Measurements from ENCODE around the gene TMED3.
"Not testable (repeated sequence)": the region's sequence is repeated elsewhere in the genome, so short reads cannot be mapped to it uniquely, and the experiment has no call there.

The TMED3 gene

DNA sequence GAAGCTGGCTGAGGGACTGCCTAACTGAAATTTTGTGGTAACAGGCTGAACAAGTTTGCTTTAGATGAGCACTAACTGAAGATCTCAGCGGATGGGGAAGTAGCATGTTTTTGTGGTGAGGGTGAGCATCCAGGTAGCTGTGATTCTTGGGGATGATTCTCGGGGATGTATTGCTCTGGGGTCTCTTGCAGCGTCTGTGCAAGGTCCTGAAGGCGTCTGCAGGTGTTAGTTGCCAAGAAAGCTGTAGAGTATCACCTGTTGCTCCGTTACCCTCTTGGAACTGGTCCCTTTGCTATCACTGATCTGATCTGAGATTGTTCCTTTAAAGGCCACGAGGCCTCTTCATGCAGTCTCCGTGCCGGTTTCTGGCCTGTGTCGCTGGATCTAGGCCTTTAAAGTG lies 6.0 kb downstream of the TMED3 start:
- DNase-seq (ENCODE audit: low spot score), result no peak

DNA sequence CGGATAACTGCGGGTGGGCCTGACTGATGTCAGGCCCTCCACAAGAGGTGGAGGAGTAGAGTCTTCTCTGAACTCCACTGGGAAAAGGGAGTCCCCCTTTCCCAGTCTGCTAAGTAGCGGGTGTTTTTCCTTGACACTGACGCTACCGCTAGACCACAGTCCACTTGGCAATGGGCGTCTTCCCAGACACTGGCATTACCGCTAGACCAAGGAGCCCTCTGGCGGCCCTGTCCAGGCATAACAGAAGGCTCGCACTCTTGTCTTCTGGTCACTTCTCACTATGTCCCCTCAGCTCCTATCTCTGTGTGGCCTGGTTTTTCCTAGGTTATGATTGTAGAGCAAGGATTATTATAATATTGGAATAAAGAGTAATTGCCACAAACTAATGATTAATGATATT lies 9.1 kb downstream of the TMED3 start:
- not testable (repeated sequence) for DNase-seq (ENCODE audit: low spot score)

DNA sequence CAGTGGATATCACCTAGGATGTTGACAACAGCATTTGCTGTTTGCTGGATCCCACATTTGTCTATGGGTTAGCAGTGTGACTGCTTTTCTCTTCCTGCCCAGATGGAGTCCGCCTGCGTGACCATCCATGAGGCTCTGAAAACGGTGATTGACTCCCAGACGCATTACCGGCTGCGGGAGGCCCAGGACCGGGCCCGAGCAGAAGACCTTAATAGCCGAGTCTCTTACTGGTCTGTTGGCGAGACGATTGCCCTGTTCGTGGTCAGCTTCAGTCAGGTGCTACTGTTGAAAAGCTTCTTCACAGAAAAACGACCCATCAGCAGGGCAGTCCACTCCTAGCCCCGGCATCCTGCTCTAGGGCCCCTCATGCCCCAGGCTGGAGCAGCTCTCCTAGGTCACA lies 11.0 kb downstream of the TMED3 start:
- no peak for DNase-seq (ENCODE audit: low spot score)

DNA sequence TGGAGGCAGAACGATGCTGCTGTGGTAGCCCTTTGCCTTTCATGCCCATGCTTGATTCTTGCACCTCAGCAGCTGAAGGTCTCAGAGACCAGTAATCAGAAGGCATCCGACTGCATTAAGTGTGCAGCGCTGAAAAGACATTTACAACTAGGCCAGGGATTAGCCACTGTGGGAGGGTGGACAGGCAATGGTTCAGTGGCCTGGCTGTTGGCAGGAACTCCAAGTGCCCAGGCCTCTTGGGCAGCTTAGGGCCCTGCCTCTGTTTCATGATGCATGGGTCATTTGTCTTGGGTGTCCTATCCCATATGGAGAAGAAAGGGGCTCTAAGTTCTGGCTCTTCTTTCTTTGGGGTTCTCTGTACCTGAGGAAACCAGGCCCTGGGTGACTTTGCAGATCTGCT lies 11.4 kb downstream of the TMED3 start:
- DNase-seq (ENCODE audit: low spot score), result no peak

DNA sequence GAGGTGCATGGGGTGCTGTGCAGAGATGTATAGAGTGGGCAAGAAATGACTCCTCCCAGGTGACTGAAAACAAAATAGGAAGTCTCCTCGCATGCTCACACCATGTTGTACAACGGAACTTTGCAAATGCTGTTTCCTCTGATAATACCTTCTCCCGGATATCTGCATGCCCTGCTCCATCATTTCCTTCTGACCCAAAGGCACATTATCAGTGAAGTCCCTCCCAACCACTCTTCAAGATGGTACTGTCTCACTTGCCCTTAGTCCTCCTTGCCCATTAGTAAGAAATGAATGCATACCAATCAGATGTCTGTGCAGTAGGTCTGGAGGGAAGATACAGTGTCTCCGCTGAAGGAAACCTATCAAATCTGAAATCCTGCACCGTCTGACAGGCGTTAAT lies 12.0 kb downstream of the TMED3 start:
- no peak for DNase-seq (ENCODE audit: low spot score)

DNA sequence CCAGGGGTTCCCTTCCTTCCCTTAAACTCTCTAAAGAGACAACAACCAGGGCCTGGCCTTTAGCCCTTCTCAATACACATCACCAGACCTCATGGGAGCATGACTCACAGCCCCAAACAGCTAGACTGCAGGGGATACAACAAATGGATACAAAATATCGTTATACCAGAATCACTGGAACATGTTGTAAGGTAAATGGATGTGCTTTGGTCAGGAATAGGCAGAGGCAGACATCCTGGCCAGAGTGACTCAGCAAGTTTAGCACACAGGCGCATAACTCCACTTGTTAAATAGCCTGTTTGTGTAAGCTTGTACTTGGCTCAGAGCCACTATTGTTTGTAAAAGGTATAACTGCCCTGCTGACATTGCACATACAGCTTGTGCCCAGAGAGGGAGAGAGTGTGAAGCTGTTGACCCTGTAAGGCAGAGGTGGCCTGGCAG lies 18.3 kb downstream of the TMED3 start:
- DNase-seq (ENCODE audit: low spot score), result no peak

DNA sequence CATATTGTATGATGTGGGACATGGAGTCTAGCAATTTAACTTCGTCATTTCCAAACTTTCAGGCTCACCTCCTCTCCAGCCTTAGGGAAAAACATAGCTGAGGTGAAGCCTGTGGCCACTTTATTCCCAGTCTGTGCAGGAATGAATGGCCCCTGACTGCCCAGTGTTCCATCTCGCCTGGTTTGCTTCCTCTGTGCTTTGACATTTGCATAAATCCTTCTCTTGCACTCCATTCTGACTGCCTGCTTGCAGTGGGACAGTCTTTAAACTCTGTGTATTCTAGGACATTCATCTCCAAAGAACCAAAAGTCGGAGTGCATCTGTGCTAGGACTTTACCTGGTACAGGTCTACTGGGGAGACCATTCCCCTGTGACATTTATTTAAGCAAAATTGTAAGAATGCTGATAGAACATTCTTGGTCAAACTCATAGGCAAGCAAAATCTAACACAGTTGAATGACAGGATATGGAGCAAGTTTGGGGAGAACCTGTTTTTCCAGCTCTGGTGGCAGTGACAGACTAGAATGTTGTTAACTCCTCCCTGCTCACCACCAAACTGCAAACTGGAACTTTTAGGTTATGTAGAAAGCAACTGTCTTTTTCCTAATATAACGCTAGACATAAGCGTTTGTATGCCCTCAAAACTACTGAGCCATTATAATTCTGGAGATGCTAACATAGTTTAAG lies 22.1 kb downstream of the TMED3 start:
- no peak for DNase-seq (ENCODE audit: low spot score)

DNA sequence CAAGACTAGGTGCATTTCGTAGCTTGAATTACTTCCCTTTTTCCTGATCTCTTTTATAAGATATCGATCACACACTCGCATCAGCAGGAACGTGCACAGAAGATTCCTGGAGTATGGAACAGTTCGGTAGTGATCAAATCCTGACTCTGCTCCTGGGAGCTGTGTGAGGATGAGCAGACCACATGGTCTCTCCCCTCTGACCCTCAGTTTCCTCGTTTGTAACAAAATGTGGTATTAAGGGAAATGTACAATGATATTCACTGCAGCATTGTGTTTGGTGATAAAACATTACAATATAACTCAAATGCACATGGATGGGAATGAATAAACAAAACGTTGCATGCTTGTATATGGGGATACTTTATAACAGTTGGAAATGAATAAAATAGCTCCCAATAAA lies 26.7 kb downstream of the TMED3 start:
- no peak for DNase-seq (ENCODE audit: low spot score)

DNA sequence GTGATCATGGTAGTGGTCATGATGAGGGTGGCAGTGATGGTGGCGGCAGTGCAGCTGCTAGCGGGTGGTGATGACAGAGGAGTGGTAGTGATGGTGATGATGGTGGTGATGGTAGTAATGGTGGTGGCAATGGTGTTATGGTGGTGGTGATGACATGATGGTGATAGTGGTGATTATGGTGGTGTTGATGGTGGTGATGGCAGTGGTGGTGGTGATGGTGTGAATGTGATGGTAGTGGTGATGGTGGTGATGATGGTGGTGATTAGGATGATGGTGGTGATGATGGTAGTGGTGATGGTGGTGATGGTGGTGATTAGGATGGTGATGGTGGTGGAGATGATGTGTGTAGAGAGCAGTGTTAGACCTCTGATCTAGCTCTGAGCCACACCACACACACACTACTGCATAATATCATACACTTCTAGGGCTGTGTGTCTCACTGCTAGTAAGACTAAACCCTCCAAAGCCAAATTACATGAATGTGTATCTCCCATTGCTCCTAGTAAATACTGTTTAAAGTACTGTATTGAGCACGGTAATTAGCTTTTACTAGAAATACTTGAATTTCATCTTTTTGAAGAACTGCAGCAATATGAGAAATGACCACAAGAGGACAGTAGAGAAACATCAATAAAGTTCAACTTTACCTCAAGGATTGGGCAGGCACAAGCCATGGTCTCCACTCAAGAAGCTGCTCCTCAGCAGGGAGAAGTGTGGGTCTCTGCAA lies 28.8 kb downstream of the TMED3 start:
- peak; percentile 69 for DNase-seq (ENCODE audit: low spot score)

DNA sequence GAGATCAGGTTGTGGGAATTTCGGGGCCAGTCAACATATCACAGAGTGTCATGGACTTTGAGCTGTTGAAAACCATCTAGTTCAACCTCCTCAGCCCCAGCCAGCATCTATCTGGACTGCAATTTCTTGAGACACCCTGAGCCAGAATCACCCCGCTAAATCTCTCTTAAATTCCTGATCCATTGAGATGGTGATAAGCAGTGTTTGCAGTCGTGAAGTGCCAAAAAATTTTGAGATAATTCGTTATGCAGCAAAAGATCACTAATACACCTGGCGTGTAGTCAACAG lies 29.3 kb downstream of the TMED3 start:
- DNase-seq (ENCODE audit: low spot score), result no peak

DNA sequence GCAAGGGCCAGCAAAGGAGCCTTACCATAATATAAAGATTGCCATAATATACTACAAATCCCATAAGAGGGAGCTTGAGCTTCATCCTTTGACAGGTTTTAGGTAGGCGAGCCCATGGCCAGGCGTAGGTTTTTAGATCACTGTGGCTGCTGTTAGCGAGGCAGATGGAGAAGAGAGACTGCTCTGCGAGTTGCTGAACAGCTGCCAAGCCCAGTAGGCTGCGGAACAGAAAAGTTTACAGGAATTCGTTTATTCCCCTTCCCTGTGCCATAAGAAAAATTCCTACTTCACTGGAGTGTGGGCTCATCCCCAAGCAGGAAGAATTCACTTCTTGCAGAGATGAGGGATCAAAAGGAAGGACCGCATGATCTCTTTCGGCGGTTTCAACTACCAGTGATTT lies 30.5 kb downstream of the TMED3 start:
- no peak for DNase-seq (ENCODE audit: low spot score)

DNA sequence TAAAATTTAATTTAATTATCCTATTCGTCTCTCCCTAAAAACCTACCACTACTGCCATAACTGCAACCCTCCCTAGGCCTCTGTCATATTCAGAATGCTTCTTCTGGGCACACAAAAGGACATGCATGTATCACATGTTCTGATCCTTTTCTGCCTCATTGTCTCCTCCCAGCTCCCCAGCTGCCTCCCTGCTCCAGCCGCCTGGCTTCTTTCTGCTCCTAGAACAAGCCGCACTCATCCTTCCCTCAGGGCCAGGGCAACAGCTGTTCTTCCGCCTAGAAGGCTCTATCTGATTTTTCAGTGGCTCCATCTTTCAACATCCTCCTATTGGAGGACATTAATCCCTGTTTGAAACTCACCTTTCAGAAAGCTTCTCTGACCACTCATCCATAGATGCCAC lies 38.6 kb downstream of the TMED3 start:
- no peak for DNase-seq (ENCODE audit: low spot score)

DNA sequence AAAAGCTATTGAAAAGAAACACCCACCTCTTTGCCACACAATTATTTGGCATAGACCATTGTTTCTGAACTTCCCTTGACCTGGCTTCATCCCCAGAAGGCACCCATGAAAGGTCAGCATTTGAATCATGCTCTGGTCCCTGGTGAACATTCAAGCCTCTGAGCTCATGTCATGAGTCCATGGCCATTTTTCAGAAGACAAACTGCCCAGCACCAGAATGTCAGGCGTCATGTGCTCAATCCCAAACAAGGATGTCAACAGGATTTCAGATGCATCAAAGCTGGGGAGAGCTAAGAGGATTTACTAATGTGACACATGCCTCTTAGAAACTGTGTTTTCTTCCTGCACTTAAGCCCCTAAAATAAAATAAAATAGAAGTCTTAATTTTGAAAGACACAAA lies 41.3 kb downstream of the TMED3 start:
- DNase-seq (ENCODE audit: low spot score), result no peak

DNA sequence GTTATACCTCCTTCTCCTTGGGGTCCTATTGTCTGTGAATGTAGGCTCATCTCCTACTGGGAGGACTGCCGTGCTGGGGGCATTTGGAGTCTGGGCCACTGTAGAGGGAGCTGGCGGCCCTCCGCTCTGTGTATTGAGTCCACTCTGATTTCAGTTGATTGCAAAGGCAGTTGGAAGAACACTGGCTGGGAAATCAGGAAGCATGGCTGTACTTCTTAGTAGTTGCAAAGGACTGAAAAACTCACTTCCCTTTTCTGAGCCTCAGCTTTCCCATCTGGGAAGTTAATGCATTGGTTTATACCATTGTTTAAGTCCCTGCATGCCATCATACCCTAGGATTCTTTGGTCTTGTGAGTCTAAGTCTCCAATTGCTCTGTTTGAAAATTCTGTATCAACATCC lies 46.7 kb downstream of the TMED3 start:
- DNase-seq (ENCODE audit: low spot score), result no peak

DNA sequence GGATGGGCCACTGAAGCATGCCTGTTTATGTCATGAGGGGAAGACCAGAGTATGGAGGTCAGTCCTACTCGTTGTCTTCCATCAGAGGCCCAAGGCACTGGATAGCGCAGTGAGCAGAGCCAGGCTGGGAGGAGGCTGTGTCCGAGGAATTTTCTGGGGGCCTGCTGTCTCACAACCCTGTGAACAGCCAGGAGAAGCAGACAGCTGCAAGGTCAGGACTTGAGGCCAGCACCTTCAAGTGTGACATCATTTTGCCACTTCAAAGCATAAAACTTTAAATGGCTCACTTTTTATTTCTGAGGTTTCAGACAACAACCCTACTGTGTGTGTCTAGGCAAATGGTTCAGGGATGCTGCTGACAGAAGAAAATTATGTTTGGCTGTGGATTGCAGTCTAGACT lies 47.2 kb downstream of the TMED3 start:
- no peak for DNase-seq (ENCODE audit: low spot score)

DNA sequence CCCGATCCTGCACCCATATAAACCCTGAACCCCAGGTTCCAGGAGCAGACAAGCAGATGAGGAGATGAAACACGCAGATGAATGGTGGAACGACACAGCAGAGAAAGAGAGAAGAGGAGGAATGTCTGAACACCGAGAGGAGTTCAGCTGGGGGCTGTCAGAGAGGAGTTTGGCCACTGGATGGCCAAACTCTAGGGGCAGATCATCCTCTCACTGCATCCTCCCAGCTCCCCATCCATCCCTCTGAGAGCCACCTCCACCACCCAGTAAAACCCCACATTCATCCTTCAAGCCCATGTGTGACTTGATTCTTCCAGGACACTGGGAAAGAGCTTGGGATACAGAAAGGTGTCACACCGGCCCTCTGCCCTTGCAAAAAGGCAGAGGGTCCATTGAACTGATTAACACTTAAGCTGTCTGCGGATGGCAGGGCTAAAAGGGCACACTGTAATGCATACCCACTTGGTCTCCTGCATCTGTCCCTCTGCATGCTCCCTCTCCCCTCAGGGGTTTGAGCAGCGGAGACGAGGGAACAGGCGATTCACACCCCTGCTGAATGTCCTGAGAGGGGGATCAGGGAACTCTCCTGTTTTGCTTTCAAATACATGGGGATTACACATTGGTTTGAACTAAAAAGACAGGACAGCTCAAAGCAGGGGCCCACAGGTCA lies 53.8 kb downstream of the TMED3 start:
- DNase-seq (ENCODE audit: low spot score), result no peak

DNA sequence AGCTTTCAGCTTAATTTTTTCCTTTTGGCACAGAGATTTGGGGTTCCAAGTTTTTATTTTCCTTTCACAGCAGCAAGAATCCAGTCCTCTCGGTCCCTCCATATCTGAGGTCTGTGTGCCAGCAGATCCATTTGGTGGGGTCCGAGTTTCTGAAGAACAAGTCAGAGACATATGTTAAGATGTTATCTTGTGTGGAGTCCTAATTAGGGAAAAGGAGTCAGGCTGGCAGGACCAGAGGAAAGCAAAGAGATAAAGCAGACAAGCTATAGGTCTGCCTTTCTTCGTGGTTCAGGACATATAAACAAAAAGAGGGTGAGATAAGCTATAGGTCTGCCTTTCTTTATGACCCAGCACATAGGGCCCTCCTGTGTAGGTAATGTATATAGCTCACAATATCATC lies 54.9 kb downstream of the TMED3 start:
- no peak for DNase-seq (ENCODE audit: low spot score)

DNA sequence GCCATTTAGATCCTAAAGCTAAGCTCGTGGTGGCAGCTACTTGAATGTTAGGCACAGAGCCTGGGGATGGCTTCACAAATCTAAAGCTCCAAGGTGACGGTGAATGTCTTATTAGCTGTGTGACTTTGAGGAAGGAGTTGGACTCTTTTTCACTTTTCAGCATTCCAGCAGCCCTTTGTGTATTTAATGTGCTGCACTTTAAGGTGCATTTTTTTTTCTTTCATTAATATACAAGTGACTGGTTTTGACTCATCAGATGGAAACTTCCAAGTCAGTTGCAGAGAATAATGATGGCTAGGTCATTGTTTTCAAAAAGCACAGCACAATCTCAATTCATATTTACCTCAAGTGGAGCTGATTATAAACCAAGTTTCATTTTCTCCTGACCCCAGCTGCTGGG lies 55.8 kb downstream of the TMED3 start:
- no peak for DNase-seq (ENCODE audit: low spot score)

DNA sequence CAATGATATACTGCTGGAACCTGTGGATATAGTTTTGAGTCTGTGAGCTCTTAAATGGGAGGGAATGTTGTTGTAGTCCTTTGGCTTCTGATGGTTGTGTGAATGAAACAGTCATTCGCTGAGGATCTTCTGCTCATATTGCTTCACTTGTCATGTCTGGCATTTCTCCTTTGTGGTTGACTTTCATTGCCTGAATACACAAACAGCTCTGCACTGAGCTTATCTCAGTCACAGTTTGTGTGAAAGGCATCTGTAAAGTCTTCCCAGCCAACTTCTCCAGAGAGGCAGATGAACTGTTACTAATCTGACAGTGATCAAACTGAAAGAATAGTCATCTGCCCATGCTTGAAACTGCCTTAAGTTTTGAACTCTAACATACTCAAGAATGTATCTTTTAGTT lies 59.8 kb downstream of the TMED3 start:
- DNase-seq (ENCODE audit: low spot score), result no peak

DNA sequence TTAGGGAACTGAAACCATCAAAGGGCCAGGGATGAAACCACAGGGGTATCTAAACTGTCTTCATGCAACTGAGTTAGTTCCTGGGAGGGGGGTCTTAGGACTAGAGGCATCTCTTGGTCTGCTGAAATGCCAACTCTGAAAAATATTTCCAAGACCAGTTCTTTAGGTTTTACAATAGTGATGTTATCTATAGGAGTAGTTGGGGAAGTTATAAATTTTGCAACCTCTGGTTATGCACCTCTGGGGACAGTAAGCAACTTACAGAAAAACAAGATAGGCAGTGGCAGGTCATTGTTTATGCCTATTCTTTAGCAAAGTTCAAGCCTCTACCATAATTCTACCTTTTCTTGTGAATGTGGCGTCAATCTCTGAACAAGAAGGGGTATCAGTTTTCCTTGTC lies 60.7 kb downstream of the TMED3 start:
- DNase-seq (ENCODE audit: low spot score), result no peak

DNA sequence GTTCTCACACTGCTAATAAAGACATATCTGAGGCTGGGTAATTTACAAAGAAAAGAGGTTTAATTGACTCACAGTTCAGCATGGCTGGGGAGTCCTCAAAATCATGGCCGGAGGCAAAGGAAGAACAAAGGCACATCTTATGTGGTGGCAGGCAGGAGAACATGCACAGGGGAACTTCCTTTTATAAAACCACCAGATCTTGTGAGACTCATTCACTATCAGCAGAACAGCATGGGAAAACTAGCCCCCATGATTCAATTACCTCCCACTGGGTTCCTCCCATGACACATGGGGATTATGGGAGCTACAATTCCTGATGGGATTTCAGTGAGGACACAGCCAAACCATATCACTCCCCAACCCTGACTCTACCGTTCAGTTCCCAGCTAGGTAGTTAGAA lies 61.5 kb downstream of the TMED3 start:
- no peak for DNase-seq (ENCODE audit: low spot score)

All from pons (tissue), 1 donor.